GM23338 (cell line): ENCODE data around the gene TNPO1. TPM values are rescaled to one million over a fixed set of nuclear protein-coding genes. Genes with fewer than 3 reads are reported as not detected.

Experiments used
- ATAC-seq: fragments of 200-7000 bp; cut with Tn5 transposase; 3 replicates; pipeline ENCODE4 v1.9.1; 2020
- DNase-seq: peaks from one replicate; pipeline ENCODE4 v3.0.0-alpha.2; 2015; ENCODE audit warnings: low spot score
- H2AFZ ChIP-seq: fragments of 200-600 bp; sonication (generic); 2 replicates; pipeline ENCODE4 v1.8.0; 2016; ENCODE audit warnings: antibody characterized with exemption, mild to moderate bottlenecking, moderate library complexity
- H3F3A ChIP-seq: fragments of 200-600 bp; sonication (generic); replicated peaks from 2 replicates; pipeline ENCODE4 v1.8.0; 2017; ENCODE audit warnings: antibody characterized with exemption, mixed run types, low read depth
- H3K27ac ChIP-seq: fragments of 200-600 bp; sonication (generic); 2 replicates; pipeline ENCODE4 v1.6.1; 2016; ENCODE audit warnings: low read depth
- H3K27me3 ChIP-seq: fragments of 200-600 bp; sonication (generic); 2 replicates; pipeline ENCODE4 v1.8.0; 2016; ENCODE audit warnings: mild to moderate bottlenecking, mixed run types, moderate library complexity; ENCODE audit not compliant: insufficient read depth
- H3K36me3 ChIP-seq: fragments of 200-600 bp; sonication (generic); 2 replicates; pipeline ENCODE4 v1.8.0; 2016; ENCODE audit warnings: mild to moderate bottlenecking; ENCODE audit not compliant: insufficient read depth
- H3K4me1 ChIP-seq: fragments of 200-600 bp; sonication (generic); 2 replicates; pipeline ENCODE4 v1.8.0; 2016; ENCODE audit warnings: mild to moderate bottlenecking, moderate library complexity; ENCODE audit not compliant: insufficient read depth
- H3K4me2 ChIP-seq: fragments of 200-600 bp; sonication (generic); 2 replicates; pipeline ENCODE4 v1.7.1; 2017; ENCODE audit warnings: mixed run types
- H3K4me3 ChIP-seq: fragments of 200-600 bp; sonication (generic); 2 replicates; pipeline ENCODE4 v1.6.1; 2016; ENCODE audit warnings: mixed run types
- H3K79me2 ChIP-seq: fragments of 200-600 bp; sonication (generic); replicated peaks from 2 replicates; pipeline ENCODE4 v1.8.0; 2017; ENCODE audit warnings: mild to moderate bottlenecking; ENCODE audit not compliant: insufficient read depth
- H3K9me2 ChIP-seq: fragments of 200-600 bp; sonication (generic); 2 replicates; pipeline ENCODE4 v1.8.0; 2017; ENCODE audit not compliant: insufficient read depth
- H4K20me1 ChIP-seq: fragments of 200-600 bp; sonication (generic); replicated peaks from 2 replicates; pipeline ENCODE4 v1.8.0; 2017; ENCODE audit warnings: mild to moderate bottlenecking; ENCODE audit not compliant: insufficient read depth
- H3K27ac Mint-ChIP-seq: 2 replicates; pipeline ENCODE4 v1.8.0; 2020; ENCODE audit warnings: inconsistent platforms, mild to moderate bottlenecking, moderate library complexity, mixed read lengths
- H3K27me3 Mint-ChIP-seq: 3 replicates; pipeline ENCODE4 v1.8.0; 2022; ENCODE audit warnings: low read depth, mild to moderate bottlenecking, moderate library complexity, mixed read lengths, inconsistent platforms; ENCODE audit not compliant: insufficient read depth, poor library complexity
- H3K36me3 Mint-ChIP-seq: 3 replicates; pipeline ENCODE4 v1.8.0; 2021; ENCODE audit warnings: low read depth, mild to moderate bottlenecking, inconsistent platforms, moderate library complexity, mixed read lengths
- H3K4me1 Mint-ChIP-seq: 3 replicates; pipeline ENCODE4 v1.8.0; 2020; ENCODE audit warnings: mild to moderate bottlenecking, inconsistent platforms, mixed read lengths
- H3K4me3 Mint-ChIP-seq: 3 replicates; pipeline ENCODE4 v1.8.0; 2021; ENCODE audit warnings: moderate library complexity, mild to moderate bottlenecking, inconsistent platforms, mixed read lengths
- H3K9me3 Mint-ChIP-seq: 3 replicates; pipeline ENCODE4 v1.8.0; 2020; ENCODE audit warnings: moderate library complexity, mild to moderate bottlenecking, inconsistent platforms, mixed read lengths
- CREB1 ChIP-seq: fragments of 250-450 bp; sonication (Bioruptor Pico); IDR thresholded peaks from 2 replicates; pipeline ENCODE4 v1.5.0; 2020; ENCODE audit warnings: low read depth, mild to moderate bottlenecking, moderate library complexity
- EZH2phosphoT487 ChIP-seq: fragments of 200-600 bp; sonication (generic); IDR thresholded peaks from one replicate; pipeline ENCODE4 v1.8.1; 2018; ENCODE audit warnings: antibody characterized with exemption; ENCODE audit not compliant: unreplicated experiment
- NANOG ChIP-seq: IDR thresholded peaks from 2 replicates; pipeline ENCODE4 v1.6.1; 2016; ENCODE audit warnings: antibody characterized with exemption, borderline replicate concordance
- STAT1 ChIP-seq: IDR thresholded peaks from one replicate; pipeline ENCODE4 v1.6.1; 2016; ENCODE audit warnings: antibody characterized with exemption; ENCODE audit not compliant: unreplicated experiment
- ZNF114 ChIP-seq: fragments of 250-450 bp; sonication (Bioruptor Pico); IDR thresholded peaks from 2 replicates; pipeline ENCODE4 v1.5.0; 2020; ENCODE audit warnings: mild to moderate bottlenecking, moderate library complexity
- ZNF331 ChIP-seq: fragments of 250-450 bp; sonication (Bioruptor Pico); IDR thresholded peaks from 2 replicates; pipeline ENCODE4 v1.5.0; 2020; ENCODE audit warnings: low read depth, mild to moderate bottlenecking, moderate library complexity
- ZNF462 ChIP-seq: fragments of 250-450 bp; sonication (Bioruptor Pico); IDR thresholded peaks from 2 replicates; pipeline ENCODE4 v1.5.0; 2020; ENCODE audit warnings: mild to moderate bottlenecking, moderate library complexity
- polyA plus RNA-seq: library from polyadenylated mRNA; unstranded; fragments of >200 nt; fragmentation: Nextera tagmentation; extraction: Ambion mirVana; gene quantifications from 2 replicates; pipeline ENCODE4 v1.2.1, GENCODE V29; 2016
- total RNA-seq: library from RNA; depleted of rRNA; stranded (reverse); fragments of >200 nt; shearing (Covaris generic); gene quantifications from 2 replicates; pipeline ENCODE4 v1.2.3, GENCODE V29; 2014
- TF ChIP-seq, protein P1 (sequence below): IDR thresholded peaks from one replicate; pipeline ENCODE4 v1.6.1; 2018; ENCODE audit warnings: antibody characterized with exemption; ENCODE audit not compliant: unreplicated experiment

The TNPO1 gene
- total and polyA plus RNA-seq, 2 experiments from 2014 or later: 117 to 197 TPM

DNA sequence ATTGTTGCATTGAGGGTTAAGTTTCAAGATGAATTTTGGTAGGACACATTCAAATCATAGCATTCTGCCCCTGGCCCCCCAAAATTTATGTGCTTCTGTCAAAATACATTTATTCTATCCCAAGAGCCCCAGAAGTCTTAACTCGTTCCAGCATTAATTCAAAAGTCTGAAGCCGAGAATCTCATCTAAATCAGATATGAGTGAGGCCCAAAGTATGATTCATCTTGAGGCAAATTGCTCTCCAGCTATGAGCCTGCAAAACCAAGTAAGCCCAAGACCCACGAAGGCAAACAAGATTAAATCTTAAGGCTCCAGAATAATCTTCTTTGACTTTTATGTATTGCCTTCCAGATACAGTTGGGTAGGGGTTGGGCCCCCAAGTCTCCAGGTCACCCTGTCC lies 19.2 kb downstream of the TNPO1 start:
- H3K4me2 ChIP-seq: no peak overlapping the region
- DNase-seq: no peak
- peaks cover 15% of the 10 kb centered on the region for H3K79me2 ChIP-seq
- no peaks in the 10 kb centered on the region for H3K27me3 ChIP-seq
- Mint-ChIP-seq H3K9me3 (no peaks in the 10 kb centered on the region), H3K36me3 (no peaks in the 10 kb centered on the region), H3K27ac (no peak overlapping the region), H3K4me1 (no peaks in the 10 kb centered on the region; the same call in 1 of the 3 replicates), H3K4me3 (no peak overlapping the region), H3K27me3 (no peaks in the 10 kb centered on the region)
- no peak overlapping the region for H3K27ac ChIP-seq
- H3F3A ChIP-seq: no peaks in the 10 kb centered on the region
- H3K4me1 ChIP-seq: no peaks in the 10 kb centered on the region
- ATAC-seq: no peak
- no peak overlapping the region for H2AFZ ChIP-seq
- H4K20me1 ChIP-seq: no peaks in the 10 kb centered on the region; the same call in 1 of the 2 replicates
- H3K9me2 ChIP-seq: no peaks in the 10 kb centered on the region
- H3K4me3 ChIP-seq: no peak overlapping the region
- TF ChIP-seq, protein P1, sequence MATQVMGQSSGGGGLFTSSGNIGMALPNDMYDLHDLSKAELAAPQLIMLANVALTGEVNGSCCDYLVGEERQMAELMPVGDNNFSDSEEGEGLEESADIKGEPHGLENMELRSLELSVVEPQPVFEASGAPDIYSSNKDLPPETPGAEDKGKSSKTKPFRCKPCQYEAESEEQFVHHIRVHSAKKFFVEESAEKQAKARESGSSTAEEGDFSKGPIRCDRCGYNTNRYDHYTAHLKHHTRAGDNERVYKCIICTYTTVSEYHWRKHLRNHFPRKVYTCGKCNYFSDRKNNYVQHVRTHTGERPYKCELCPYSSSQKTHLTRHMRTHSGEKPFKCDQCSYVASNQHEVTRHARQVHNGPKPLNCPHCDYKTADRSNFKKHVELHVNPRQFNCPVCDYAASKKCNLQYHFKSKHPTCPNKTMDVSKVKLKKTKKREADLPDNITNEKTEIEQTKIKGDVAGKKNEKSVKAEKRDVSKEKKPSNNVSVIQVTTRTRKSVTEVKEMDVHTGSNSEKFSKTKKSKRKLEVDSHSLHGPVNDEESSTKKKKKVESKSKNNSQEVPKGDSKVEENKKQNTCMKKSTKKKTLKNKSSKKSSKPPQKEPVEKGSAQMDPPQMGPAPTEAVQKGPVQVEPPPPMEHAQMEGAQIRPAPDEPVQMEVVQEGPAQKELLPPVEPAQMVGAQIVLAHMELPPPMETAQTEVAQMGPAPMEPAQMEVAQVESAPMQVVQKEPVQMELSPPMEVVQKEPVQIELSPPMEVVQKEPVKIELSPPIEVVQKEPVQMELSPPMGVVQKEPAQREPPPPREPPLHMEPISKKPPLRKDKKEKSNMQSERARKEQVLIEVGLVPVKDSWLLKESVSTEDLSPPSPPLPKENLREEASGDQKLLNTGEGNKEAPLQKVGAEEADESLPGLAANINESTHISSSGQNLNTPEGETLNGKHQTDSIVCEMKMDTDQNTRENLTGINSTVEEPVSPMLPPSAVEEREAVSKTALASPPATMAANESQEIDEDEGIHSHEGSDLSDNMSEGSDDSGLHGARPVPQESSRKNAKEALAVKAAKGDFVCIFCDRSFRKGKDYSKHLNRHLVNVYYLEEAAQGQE: no peak
- TF ChIP-seq STAT1: no peak
- TF ChIP-seq CREB1 (CRISPR knock-in tag): no peak
- no peaks in the 10 kb centered on the region for H3K36me3 ChIP-seq

GRCh38 chr5:72836810-72837209 lies 20.3 kb downstream of the TNPO1 start:
- no peak overlapping the region for H3K27ac ChIP-seq
- no peak overlapping the region for H3K4me3 ChIP-seq
- no peak overlapping the region for H3K4me2 ChIP-seq
- Mint-ChIP-seq H3K9me3 (no peaks in the 10 kb centered on the region), H3K36me3 (no peaks in the 10 kb centered on the region), H3K27ac (no peak overlapping the region), H3K4me1 (peaks cover 1% of the 10 kb centered on the region), H3K27me3 (no peaks in the 10 kb centered on the region), H3K4me3 (no peak overlapping the region)
- no peaks in the 10 kb centered on the region; the same call in 1 of the 2 replicates for H4K20me1 ChIP-seq
- H3K4me1 ChIP-seq: no peaks in the 10 kb centered on the region
- H3K79me2 ChIP-seq: peaks cover 5% of the 10 kb centered on the region
- H3K9me2 ChIP-seq: no peaks in the 10 kb centered on the region
- H2AFZ ChIP-seq: no peak overlapping the region
- DNase-seq (no peak), ATAC-seq (no peak)
- no peaks in the 10 kb centered on the region for H3F3A ChIP-seq
- no peaks in the 10 kb centered on the region for H3K27me3 ChIP-seq
- H3K36me3 ChIP-seq: no peaks in the 10 kb centered on the region
- TF ChIP-seq STAT1: no peak
- TF ChIP-seq, protein P1: no peak
- no peak for TF ChIP-seq EZH2phosphoT487
- TF ChIP-seq ZNF462 (CRISPR knock-in tag): no peak
- no peak for TF ChIP-seq ZNF114 (CRISPR knock-in tag)
- TF ChIP-seq ZNF331 (CRISPR knock-in tag): no peak
- TF ChIP-seq NANOG: no peak
